Measurements from ENCODE around the gene SIAH1.
A peak's percentile ranks its signal among the peaks of the same experiment; 100 is the strongest.

The SIAH1 gene

DNA sequence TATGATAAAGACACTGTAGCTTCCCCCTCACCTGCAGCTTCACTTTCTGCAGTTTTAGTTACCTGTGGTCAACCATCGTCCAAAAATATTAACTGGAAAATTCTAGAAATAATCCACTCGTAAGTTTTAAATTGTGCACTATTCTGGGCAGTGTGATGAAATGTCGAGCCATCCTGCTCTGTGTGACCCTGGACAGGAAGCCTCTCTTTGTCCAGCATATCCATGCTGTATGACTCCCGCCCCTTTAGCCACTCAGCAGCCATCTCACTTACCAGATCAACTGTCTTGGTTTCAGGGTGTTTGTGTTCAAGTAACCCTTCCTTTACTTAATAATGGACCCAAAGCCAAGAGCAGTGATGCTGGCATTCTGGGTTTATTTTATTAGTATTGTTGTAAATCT lies 56.1 kb downstream of the SIAH1 start:
- Histone ChIP-seq H2BK15ac (ENCODE audit: low read depth, poor library complexity, severe bottlenecking) (no peak overlapping the region), H3K23ac (ENCODE audit: low read length in 2 of 2) (no peak overlapping the region), H3K27me3 (ENCODE audit: control insufficient read depth in 1 of 2, insufficient read depth in 1 of 2, low read length in 2 of 2) (no peaks in the 10 kb centered on the region), H3K9me3 (ENCODE audit: control insufficient read depth, low read length) (no peaks in the 10 kb centered on the region), H3K36me3 (ENCODE audit: control insufficient read depth in 1 of 2, insufficient read depth in 2 of 2, low read depth in 1 of 2, low read length in 2 of 2) (peaks cover 3 to 25% of the 10 kb centered on the region in 2 experiments), H4K91ac (ENCODE audit: low read length) (no peak overlapping the region), H3K4ac (ENCODE audit: low read depth in 1 of 2, low read length in 2 of 2) (no peak overlapping the region), H3K4me1 (ENCODE audit: control insufficient read depth, insufficient read depth, low read depth, low read length) (peaks cover 2% of the 10 kb centered on the region), H3K79me1 (replicated peaks; ENCODE audit: low read length, poor library complexity, severe bottlenecking) (peaks cover 7% of the 10 kb centered on the region), H3K4me2 (ENCODE audit: low read length, poor library complexity, severe bottlenecking) (no peak overlapping the region), H3K27ac (ENCODE audit: low read length, poor library complexity, severe bottlenecking) (no peak overlapping the region), H4K8ac (ENCODE audit: low read length) (no peak overlapping the region), H2AFZ (ENCODE audit: low read depth, low read length) (no peak overlapping the region), H2BK120ac (ENCODE audit: low read depth, low read length) (no peak overlapping the region), H3K14ac (ENCODE audit: low read length in 2 of 2) (no peak overlapping the region), H2BK12ac (ENCODE audit: low read length in 2 of 2) (no peak overlapping the region), H3K9ac (ENCODE audit: low read length) (no peak overlapping the region), H2BK5ac (ENCODE audit: low read depth, low read length, poor library complexity, severe bottlenecking) (no peak overlapping the region), H3K4me3 (ENCODE audit: insufficient read depth in 1 of 2, low read depth in 1 of 2, low read length in 2 of 2) (no peak overlapping the region), H2AK5ac (ENCODE audit: low read length, severe bottlenecking) (no peak overlapping the region), H3K18ac (ENCODE audit: low read depth in 1 of 2, low read length in 2 of 2) (no peak overlapping the region)
- WGBS = 87% methylated on average over 4 of the region's 4 CpGs
- no peak for DNase-seq

DNA sequence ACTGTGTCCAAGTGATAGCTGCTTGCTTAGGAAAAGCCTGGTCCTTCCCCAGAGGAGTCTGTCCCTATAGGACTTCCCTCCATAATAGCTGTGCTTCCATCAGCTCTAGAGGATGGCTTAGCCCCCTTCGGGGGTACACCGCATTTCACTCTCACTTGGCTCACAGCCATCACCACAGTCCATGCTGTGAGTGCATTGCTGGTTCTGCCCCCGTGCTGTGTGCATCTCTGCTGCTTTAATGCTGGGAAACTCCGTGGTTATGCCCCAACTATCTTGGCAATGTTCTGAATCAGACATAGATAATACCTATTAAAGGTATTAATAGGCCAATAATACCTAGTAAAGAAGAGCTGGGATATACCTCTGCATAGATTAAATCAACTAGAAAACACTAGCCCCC lies 58.3 kb downstream of the SIAH1 start:
- no peak overlapping the region for H2BK120ac ChIP-seq (ENCODE audit: low read depth, low read length)
- no peak overlapping the region for H3K9ac ChIP-seq (ENCODE audit: low read length)
- H3K18ac ChIP-seq (ENCODE audit: low read depth in 1 of 2, low read length in 2 of 2) = no peak overlapping the region
- peaks cover 6% of the 10 kb centered on the region for H3K79me1 ChIP-seq (replicated peaks; ENCODE audit: low read length, poor library complexity, severe bottlenecking)
- no peak overlapping the region for H3K4ac ChIP-seq (ENCODE audit: low read depth in 1 of 2, low read length in 2 of 2)
- no peak for DNase-seq
- H2AK5ac ChIP-seq (ENCODE audit: low read length, severe bottlenecking) = no peak overlapping the region
- H3K4me1 ChIP-seq (ENCODE audit: control insufficient read depth, insufficient read depth, low read depth, low read length) = peaks cover 2% of the 10 kb centered on the region
- H3K9me3 ChIP-seq (ENCODE audit: control insufficient read depth, low read length) = no peaks in the 10 kb centered on the region
- H3K14ac ChIP-seq (ENCODE audit: low read length in 2 of 2) = no peak overlapping the region
- H2BK5ac ChIP-seq (ENCODE audit: low read depth, low read length, poor library complexity, severe bottlenecking) = no peak overlapping the region
- H2BK15ac ChIP-seq (ENCODE audit: low read depth, poor library complexity, severe bottlenecking) = no peak overlapping the region
- H4K91ac ChIP-seq (ENCODE audit: low read length) = no peak overlapping the region
- H2AFZ ChIP-seq (ENCODE audit: low read depth, low read length) = no peak overlapping the region
- H2BK12ac ChIP-seq (ENCODE audit: low read length in 2 of 2) = no peak overlapping the region
- 100% methylated on average over 3 of the region's 4 CpGs for WGBS
- H3K27me3 ChIP-seq (ENCODE audit: control insufficient read depth in 1 of 2, insufficient read depth in 1 of 2, low read length in 2 of 2) = no peaks in the 10 kb centered on the region
- H3K36me3 ChIP-seq (ENCODE audit: control insufficient read depth in 1 of 2, insufficient read depth in 2 of 2, low read depth in 1 of 2, low read length in 2 of 2) = peaks cover 3 to 28% of the 10 kb centered on the region in 2 experiments
- no peak overlapping the region for H4K8ac ChIP-seq (ENCODE audit: low read length)
- no peak overlapping the region for H3K4me2 ChIP-seq (ENCODE audit: low read length, poor library complexity, severe bottlenecking)
- H3K4me3 ChIP-seq (ENCODE audit: insufficient read depth in 1 of 2, low read depth in 1 of 2, low read length in 2 of 2) = no peak overlapping the region
- no peak overlapping the region for H3K27ac ChIP-seq (ENCODE audit: low read length, poor library complexity, severe bottlenecking)
- no peak overlapping the region for H3K23ac ChIP-seq (ENCODE audit: low read length in 2 of 2)

GRCh38 chr16:48323783-48324775 lies 61.1 kb downstream of the SIAH1 start:
- Histone ChIP-seq H3K27ac (ENCODE audit: low read length, poor library complexity, severe bottlenecking) (no peak overlapping the region), H3K4me2 (ENCODE audit: low read length, poor library complexity, severe bottlenecking) (no peak overlapping the region), H2AFZ (ENCODE audit: low read depth, low read length) (no peak overlapping the region), H3K4me3 (ENCODE audit: insufficient read depth in 1 of 2, low read depth in 1 of 2, low read length in 2 of 2) (no peak overlapping the region), H2AK5ac (ENCODE audit: low read length, severe bottlenecking) (no peak overlapping the region), H3K18ac (ENCODE audit: low read depth in 1 of 2, low read length in 2 of 2) (no peak overlapping the region), H2BK5ac (ENCODE audit: low read depth, low read length, poor library complexity, severe bottlenecking) (no peak overlapping the region), H3K9me3 (ENCODE audit: control insufficient read depth, low read length) (no peaks in the 10 kb centered on the region), H3K9ac (ENCODE audit: low read length) (no peak overlapping the region), H4K91ac (ENCODE audit: low read length) (no peak overlapping the region), H3K23ac (ENCODE audit: low read length in 2 of 2) (no peak overlapping the region), H3K79me1 (replicated peaks; ENCODE audit: low read length, poor library complexity, severe bottlenecking) (peaks cover 12% of the 10 kb centered on the region), H2BK15ac (ENCODE audit: low read depth, poor library complexity, severe bottlenecking) (no peak overlapping the region), H3K14ac (ENCODE audit: low read length in 2 of 2) (no peak overlapping the region), H2BK120ac (ENCODE audit: low read depth, low read length) (no peak overlapping the region), H2BK12ac (ENCODE audit: low read length in 2 of 2) (no peak overlapping the region), H3K4ac (ENCODE audit: low read depth in 1 of 2, low read length in 2 of 2) (no peak overlapping the region), H3K27me3 (ENCODE audit: control insufficient read depth in 1 of 2, insufficient read depth in 1 of 2, low read length in 2 of 2) (no peaks in the 10 kb centered on the region), H3K4me1 (ENCODE audit: control insufficient read depth, insufficient read depth, low read depth, low read length) (peaks cover 2% of the 10 kb centered on the region), H4K8ac (ENCODE audit: low read length) (no peak overlapping the region), H3K36me3 (ENCODE audit: control insufficient read depth in 1 of 2, insufficient read depth in 2 of 2, low read depth in 1 of 2, low read length in 2 of 2) (peaks cover 3 to 27% of the 10 kb centered on the region in 2 experiments)
- 43% methylated on average over 5 of the region's 7 CpGs for WGBS
- DNase-seq = peak; percentile 72

DNA sequence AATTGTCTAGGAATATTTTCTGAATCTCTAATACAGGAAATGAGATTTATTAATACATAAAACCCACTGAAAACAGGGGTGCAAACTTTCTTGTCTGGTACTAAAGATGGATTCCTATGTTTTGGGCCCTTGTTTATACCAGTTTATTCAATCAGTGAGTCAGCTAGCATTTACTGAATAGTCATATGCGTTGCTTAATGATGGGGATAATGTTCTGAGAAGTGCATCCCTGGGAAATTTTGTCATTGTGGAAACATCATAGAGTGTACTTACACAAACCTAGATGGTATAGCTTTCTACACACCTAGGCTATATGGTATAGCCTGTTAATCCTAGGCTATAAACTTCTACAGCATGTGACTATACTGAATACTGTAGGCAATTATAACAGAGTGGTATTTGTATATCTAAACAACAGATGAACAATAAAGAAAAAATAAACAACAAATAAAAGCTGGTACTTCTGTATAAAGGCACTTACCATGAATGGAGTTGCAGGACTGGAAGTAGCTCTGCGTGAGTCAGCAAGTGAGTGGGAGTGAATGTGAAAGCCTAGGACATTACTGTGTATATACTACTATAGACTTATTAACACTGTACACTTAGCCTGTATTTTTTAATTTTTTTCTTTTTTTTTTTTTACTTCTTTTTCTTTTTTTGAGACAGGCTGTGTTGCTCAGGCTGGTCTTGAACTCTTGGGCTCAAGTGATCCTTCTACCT lies 63.7 kb downstream of the SIAH1 start:
- Histone ChIP-seq H2AK5ac (ENCODE audit: low read length, severe bottlenecking) (no peak overlapping the region), H3K4me3 (ENCODE audit: insufficient read depth in 1 of 2, low read depth in 1 of 2, low read length in 2 of 2) (no peak overlapping the region), H2BK15ac (ENCODE audit: low read depth, poor library complexity, severe bottlenecking) (no peak overlapping the region), H4K91ac (ENCODE audit: low read length) (no peak overlapping the region), H4K8ac (ENCODE audit: low read length) (no peak overlapping the region), H3K27ac (ENCODE audit: low read length, poor library complexity, severe bottlenecking) (no peak overlapping the region), H3K23ac (ENCODE audit: low read length in 2 of 2) (no peak overlapping the region), H2BK120ac (ENCODE audit: low read depth, low read length) (no peak overlapping the region), H3K27me3 (ENCODE audit: control insufficient read depth in 1 of 2, insufficient read depth in 1 of 2, low read length in 2 of 2) (no peaks in the 10 kb centered on the region), H3K9ac (ENCODE audit: low read length) (no peak overlapping the region), H3K36me3 (ENCODE audit: control insufficient read depth in 1 of 2, insufficient read depth in 2 of 2, low read depth in 1 of 2, low read length in 2 of 2) (peaks cover 3 to 30% of the 10 kb centered on the region in 2 experiments), H3K14ac (ENCODE audit: low read length in 2 of 2) (no peak overlapping the region), H3K4me1 (ENCODE audit: control insufficient read depth, insufficient read depth, low read depth, low read length) (peaks cover 3% of the 10 kb centered on the region), H3K18ac (ENCODE audit: low read depth in 1 of 2, low read length in 2 of 2) (no peak overlapping the region), H3K9me3 (ENCODE audit: control insufficient read depth, low read length) (no peaks in the 10 kb centered on the region), H2BK5ac (ENCODE audit: low read depth, low read length, poor library complexity, severe bottlenecking) (no peak overlapping the region), H2AFZ (ENCODE audit: low read depth, low read length) (no peak overlapping the region), H2BK12ac (ENCODE audit: low read length in 2 of 2) (no peak overlapping the region), H3K4me2 (ENCODE audit: low read length, poor library complexity, severe bottlenecking) (no peak overlapping the region), H3K79me1 (replicated peaks; ENCODE audit: low read length, poor library complexity, severe bottlenecking) (peaks cover 11% of the 10 kb centered on the region), H3K4ac (ENCODE audit: low read depth in 1 of 2, low read length in 2 of 2) (no peak overlapping the region)
- DNase-seq = peak; percentile 81
- WGBS = 33% methylated on average over 1 of the region's 2 CpGs
